HEK293 (cell line): ENCODE measurements around the gene CAMTA2.

Experiments used
- CTCF ChIA-PET: fragments of 350-600 bp; formaldehyde crosslinking; extraction: SDS; loops from one replicate; lab custom pipeline; 2021; ENCODE audit warnings: antibody characterized with exemption; lab: Yijun Ruan, JAX
- POLR2A ChIA-PET: fragments of 300-600 bp; formaldehyde crosslinking; extraction: SDS; loops from one replicate; lab custom pipeline; 2020; ENCODE audit warnings: antibody characterized with exemption, inconsistent platforms; lab: Yijun Ruan, JAX
- H3K27ac ChIP-seq: fragments of 200-500 bp; sonication (Bioruptor generic); 2 replicates; pipeline ENCODE4 v1.5.1; 2014; ENCODE audit warnings: low read depth, low read length, control low read depth, inconsistent platforms; ENCODE audit errors: extremely low read depth
- H3K36me3 ChIP-seq, 2 experiments: fragments of 200-500 bp in 1 of 2; sonication (Bioruptor generic) in 1 of 2; 1 replicate in 1 of 2; 2 replicates in 1 of 2; pipeline ENCODE4 v1.5.1; 2014 to 2017; ENCODE audit warnings: inconsistent platforms in 2 of 2, low read length in 2 of 2; ENCODE audit not compliant: control insufficient read depth in 2 of 2, insufficient read depth in 1 of 2
- H3K4me1 ChIP-seq: fragments of 200-500 bp; sonication (Bioruptor generic); 2 replicates; pipeline ENCODE4 v1.5.1; 2014; ENCODE audit warnings: mild to moderate bottlenecking, low read length, inconsistent platforms; ENCODE audit not compliant: control insufficient read depth, insufficient read depth
- H3K4me3 ChIP-seq: 2 replicates; pipeline ENCODE4 v1.5.1; 2011; ENCODE audit warnings: low read depth, mild to moderate bottlenecking, control low read depth, low read length, moderate library complexity
- H3K9me3 ChIP-seq: fragments of 200-500 bp; sonication (Bioruptor generic); 2 replicates; pipeline ENCODE4 v1.5.1; 2014; ENCODE audit warnings: low read depth, low read length, inconsistent platforms; ENCODE audit not compliant: control insufficient read depth, insufficient read depth
- GLIS2 ChIP-seq: fragments of 450-650 bp; formaldehyde crosslinking; IDR thresholded peaks from 2 replicates; pipeline ENCODE4 v1.5.1; 2016; ENCODE audit warnings: missing biosample characterization, missing genetic modification characterization
- HOXD13 ChIP-seq: sonication (generic); formaldehyde crosslinking; IDR thresholded peaks from 2 replicates; pipeline ENCODE4 v1.8.0; 2022; ENCODE audit warnings: missing genetic modification reagents, borderline replicate concordance
- KLF7 ChIP-seq: fragments of 450-650 bp; formaldehyde crosslinking; IDR thresholded peaks from 2 replicates; pipeline ENCODE4 v1.5.1; 2016; ENCODE audit warnings: missing biosample characterization, missing genetic modification characterization, borderline replicate concordance
- MEIS1 ChIP-seq: sonication (generic); formaldehyde crosslinking; IDR thresholded peaks from 2 replicates; pipeline ENCODE4 v1.8.1; 2022; ENCODE audit warnings: missing genetic modification reagents, mild to moderate bottlenecking, borderline replicate concordance
- SETDB1 ChIP-seq: IDR thresholded peaks from one replicate; pipeline ENCODE4 v1.6.1; 2017; ENCODE audit warnings: mild to moderate bottlenecking, low read length, moderate library complexity, mixed read lengths; ENCODE audit not compliant: insufficient read length
- SP7 ChIP-seq: fragments of 450-650 bp; formaldehyde crosslinking; IDR thresholded peaks from 2 replicates; pipeline ENCODE4 v1.5.1; 2016; ENCODE audit warnings: missing biosample characterization, missing genetic modification characterization
- TRIM28 ChIP-seq: IDR thresholded peaks from 2 replicates; pipeline ENCODE4 v1.6.1; 2011; ENCODE audit warnings: low read length, control low read depth, borderline replicate concordance
- ZBTB21 ChIP-seq: fragments of 450-650 bp; formaldehyde crosslinking; IDR thresholded peaks from 2 replicates; pipeline ENCODE4 v1.5.1; 2017; ENCODE audit warnings: missing biosample characterization, missing genetic modification characterization
- ZFP3 ChIP-seq: fragments of 450-650 bp; formaldehyde crosslinking; IDR thresholded peaks from 2 replicates; pipeline ENCODE4 v1.5.1; 2016; ENCODE audit warnings: low read depth, missing biosample characterization, missing genetic modification characterization
- ZIC2 ChIP-seq: fragments of 450-650 bp; formaldehyde crosslinking; IDR thresholded peaks from 2 replicates; pipeline ENCODE4 v1.5.1; 2016; ENCODE audit warnings: missing biosample characterization, missing genetic modification characterization
- ZNF174 ChIP-seq: fragments of 450-650 bp; formaldehyde crosslinking; IDR thresholded peaks from 2 replicates; pipeline ENCODE4 v1.5.0; 2017; ENCODE audit warnings: missing biosample characterization, mild to moderate bottlenecking, missing genetic modification characterization
- ZNF184 ChIP-seq: fragments of 450-650 bp; IDR thresholded peaks from 2 replicates; pipeline ENCODE4 v1.5.1; 2018; ENCODE audit warnings: missing biosample characterization, mild to moderate bottlenecking, missing genetic modification characterization
- ZNF221 ChIP-seq: fragments of 450-650 bp; formaldehyde crosslinking; IDR thresholded peaks from 2 replicates; pipeline ENCODE4 v1.5.1; 2017; ENCODE audit warnings: missing biosample characterization, missing genetic modification characterization, borderline replicate concordance
- ZNF302 ChIP-seq: fragments of 450-650 bp; formaldehyde crosslinking; IDR thresholded peaks from 2 replicates; pipeline ENCODE4 v1.5.1; 2016; ENCODE audit warnings: missing biosample characterization, missing genetic modification characterization, low read depth
- ZNF324 ChIP-seq: fragments of 450-650 bp; formaldehyde crosslinking; IDR thresholded peaks from 2 replicates; pipeline ENCODE4 v1.5.1; 2016; ENCODE audit warnings: missing biosample characterization, missing genetic modification characterization
- ZNF433 ChIP-seq: fragments of 450-650 bp; formaldehyde crosslinking; IDR thresholded peaks from 2 replicates; pipeline ENCODE4 v1.5.1; 2016; ENCODE audit warnings: missing biosample characterization, missing genetic modification characterization, low read depth
- ZNF510 ChIP-seq: fragments of 450-650 bp; formaldehyde crosslinking; IDR thresholded peaks from 2 replicates; pipeline ENCODE4 v1.5.1; 2018; ENCODE audit warnings: mild to moderate bottlenecking, missing genetic modification characterization, missing biosample characterization; ENCODE audit not compliant: insufficient replicate concordance
- ZNF548 ChIP-seq: fragments of 450-650 bp; formaldehyde crosslinking; IDR thresholded peaks from 2 replicates; pipeline ENCODE4 v1.5.1; 2016; ENCODE audit warnings: missing biosample characterization, missing genetic modification characterization
- ZNF623 ChIP-seq: fragments of 450-650 bp; formaldehyde crosslinking; IDR thresholded peaks from 2 replicates; pipeline ENCODE4 v1.5.1; 2016; ENCODE audit warnings: missing biosample characterization, missing genetic modification characterization
- ZNF626 ChIP-seq: fragments of 450-650 bp; sonication (Bioruptor Pico); formaldehyde crosslinking; IDR thresholded peaks from 2 replicates; pipeline ENCODE4 v1.5.1; 2018; ENCODE audit warnings: missing biosample characterization, missing genetic modification characterization, inconsistent platforms
- ZNF791 ChIP-seq: fragments of 450-650 bp; formaldehyde crosslinking; IDR thresholded peaks from 2 replicates; pipeline ENCODE4 v1.5.1; 2016; ENCODE audit warnings: missing biosample characterization, missing genetic modification characterization
- TF ChIP-seq, protein P1 (sequence below): fragments of 450-650 bp; formaldehyde crosslinking; IDR thresholded peaks from 2 replicates; pipeline ENCODE4 v1.5.1; 2016; ENCODE audit warnings: missing biosample characterization, missing genetic modification characterization
- TF ChIP-seq, protein P2 (sequence below): fragments of 450-650 bp; formaldehyde crosslinking; conservative IDR thresholded peaks from 2 replicates; pipeline ENCODE4 v1.5.1; 2016; ENCODE audit warnings: low read depth, missing biosample characterization, missing genetic modification characterization
- TF ChIP-seq, protein P3 (sequence below): fragments of 450-650 bp; formaldehyde crosslinking; optimal IDR thresholded peaks from 2 replicates; pipeline ENCODE3; 2016; ENCODE audit warnings: missing biosample characterization, mild to moderate bottlenecking, missing genetic modification characterization
- TF ChIP-seq, protein P4 (sequence below): sonication (generic); formaldehyde crosslinking; IDR thresholded peaks from 2 replicates; pipeline ENCODE4 v1.8.1; 2022; ENCODE audit warnings: mild to moderate bottlenecking, moderate library complexity, missing genetic modification reagents
- TF ChIP-seq, protein P5 (sequence below): fragments of 450-650 bp; formaldehyde crosslinking; IDR thresholded peaks from 2 replicates; pipeline ENCODE4 v1.5.1; 2016; ENCODE audit warnings: missing biosample characterization, missing genetic modification characterization

The CAMTA2 gene

DNA sequence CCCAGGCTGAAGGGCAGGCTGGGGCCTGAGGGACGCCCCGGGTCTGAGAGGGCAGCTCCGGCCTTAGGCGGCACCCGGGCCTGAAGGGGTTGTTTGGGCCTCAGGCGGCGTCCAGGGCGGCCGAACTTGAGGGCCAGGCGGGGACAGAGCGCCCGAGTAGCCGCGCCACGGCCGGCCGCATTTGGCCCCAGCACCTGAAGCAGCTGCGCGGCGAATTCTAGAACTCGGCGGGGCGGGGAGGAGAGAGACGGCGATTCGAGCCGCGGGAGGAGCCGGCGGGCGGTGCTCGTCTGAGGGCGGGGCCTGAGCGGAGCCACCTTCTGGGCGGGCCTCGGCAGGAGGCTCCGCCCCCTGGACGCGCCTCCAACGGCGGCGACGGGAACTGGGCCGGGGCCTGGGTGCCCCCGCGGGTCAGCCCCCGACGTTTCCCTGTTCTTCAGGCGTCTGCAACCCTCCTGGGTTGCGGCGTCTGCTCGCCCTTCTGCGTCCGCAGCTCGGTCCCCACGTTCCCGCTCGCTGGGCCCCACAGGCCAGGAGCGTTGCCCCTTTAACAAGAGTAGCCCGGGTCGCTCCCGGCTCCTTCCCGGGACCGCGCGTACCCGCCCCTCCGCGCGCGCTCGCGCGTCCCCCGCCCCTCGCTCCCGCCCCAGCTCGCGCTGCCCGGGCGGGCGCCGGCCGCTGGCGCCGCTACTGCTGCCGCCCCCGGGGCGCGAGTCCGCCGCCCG is 10.0 kb upstream of the CAMTA2 start, which contains the start of the genes INCA1 and KIF1C (continued):
- TF ChIP-seq ZNF626 (no peak), HOXD13 (CRISPR knock-in tag) (no peak), KLF7 (tag by site-specific recombination) (peak; percentile 14; the same call in 1 of the 2 replicates), ZFP3 (no peak), ZNF302 (tag by site-specific recombination) (no peak), ZNF623 (tag by site-specific recombination) (no peak), ZBTB21 (tag by site-specific recombination) (no peak), ZNF221 (no peak), GLIS2 (tag by site-specific recombination) (peak; percentile 93), ZNF184 (tag by site-specific recombination) (0 out of 2 replicates have a peak, but pooled peaks have one; percentile 61), ZNF510 (no peak), ZNF791 (tag by site-specific recombination) (no peak), SP7 (tag by site-specific recombination) (peak; percentile 45; the same call in 1 of the 2 replicates)
- TF ChIP-seq, protein P1, sequence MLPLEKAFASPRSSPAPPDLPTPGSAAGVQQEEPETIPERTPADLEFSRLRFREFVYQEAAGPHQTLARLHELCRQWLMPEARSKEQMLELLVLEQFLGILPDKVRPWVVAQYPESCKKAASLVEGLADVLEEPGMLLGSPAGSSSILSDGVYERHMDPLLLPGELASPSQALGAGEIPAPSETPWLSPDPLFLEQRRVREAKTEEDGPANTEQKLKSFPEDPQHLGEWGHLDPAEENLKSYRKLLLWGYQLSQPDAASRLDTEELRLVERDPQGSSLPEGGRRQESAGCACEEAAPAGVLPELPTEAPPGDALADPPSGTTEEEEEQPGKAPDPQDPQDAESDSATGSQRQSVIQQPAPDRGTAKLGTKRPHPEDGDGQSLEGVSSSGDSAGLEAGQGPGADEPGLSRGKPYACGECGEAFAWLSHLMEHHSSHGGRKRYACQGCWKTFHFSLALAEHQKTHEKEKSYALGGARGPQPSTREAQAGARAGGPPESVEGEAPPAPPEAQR (tag by site-specific recombination) = no peak

DNA sequence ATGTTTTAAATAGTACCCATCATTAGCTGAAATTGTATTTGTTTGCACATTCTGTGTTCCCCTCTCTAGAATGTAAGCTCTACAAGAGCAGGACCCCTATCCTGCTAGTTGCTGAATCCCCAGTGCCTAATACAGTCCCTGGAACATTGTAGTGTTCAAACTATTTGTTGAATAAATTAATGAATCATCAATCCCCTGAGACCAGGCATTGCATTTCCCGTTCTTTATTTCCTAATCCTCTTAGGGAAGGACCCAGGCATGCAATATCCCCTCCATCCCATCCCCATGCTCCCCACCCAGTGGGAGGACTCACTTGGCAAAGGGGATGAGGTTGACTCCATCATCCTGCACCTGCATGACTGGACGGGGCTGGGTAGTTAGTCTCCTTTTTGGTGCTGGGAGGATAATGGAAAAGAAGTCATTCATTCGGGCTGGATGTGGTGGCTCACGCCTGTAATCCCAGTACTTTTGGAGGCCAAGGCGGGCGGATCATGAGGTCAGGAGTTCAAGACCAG is 6.7 kb upstream of the CAMTA2 start:
- Histone ChIP-seq H3K4me3 (no peak overlapping the region), H3K4me1 (peaks cover 9% of the 10 kb centered on the region), H3K9me3 (no peaks in the 10 kb centered on the region), H3K36me3 (no peaks in the 10 kb centered on the region), H3K27ac (no peak overlapping the region)
- CTCF ChIA-PET = interaction anchor here (0.9 to 1.4 kb wide), 2 partner anchors 68 to 85 kb away, joined by 3 to 5 read pairs; no protein-coding TSS in a partner anchor
- POLR2A ChIA-PET = no interaction called here
- TF ChIP-seq ZNF324 (tag by site-specific recombination) = no peak
- no peak for TF ChIP-seq ZNF433 (tag by site-specific recombination)
- TF ChIP-seq, protein P2, sequence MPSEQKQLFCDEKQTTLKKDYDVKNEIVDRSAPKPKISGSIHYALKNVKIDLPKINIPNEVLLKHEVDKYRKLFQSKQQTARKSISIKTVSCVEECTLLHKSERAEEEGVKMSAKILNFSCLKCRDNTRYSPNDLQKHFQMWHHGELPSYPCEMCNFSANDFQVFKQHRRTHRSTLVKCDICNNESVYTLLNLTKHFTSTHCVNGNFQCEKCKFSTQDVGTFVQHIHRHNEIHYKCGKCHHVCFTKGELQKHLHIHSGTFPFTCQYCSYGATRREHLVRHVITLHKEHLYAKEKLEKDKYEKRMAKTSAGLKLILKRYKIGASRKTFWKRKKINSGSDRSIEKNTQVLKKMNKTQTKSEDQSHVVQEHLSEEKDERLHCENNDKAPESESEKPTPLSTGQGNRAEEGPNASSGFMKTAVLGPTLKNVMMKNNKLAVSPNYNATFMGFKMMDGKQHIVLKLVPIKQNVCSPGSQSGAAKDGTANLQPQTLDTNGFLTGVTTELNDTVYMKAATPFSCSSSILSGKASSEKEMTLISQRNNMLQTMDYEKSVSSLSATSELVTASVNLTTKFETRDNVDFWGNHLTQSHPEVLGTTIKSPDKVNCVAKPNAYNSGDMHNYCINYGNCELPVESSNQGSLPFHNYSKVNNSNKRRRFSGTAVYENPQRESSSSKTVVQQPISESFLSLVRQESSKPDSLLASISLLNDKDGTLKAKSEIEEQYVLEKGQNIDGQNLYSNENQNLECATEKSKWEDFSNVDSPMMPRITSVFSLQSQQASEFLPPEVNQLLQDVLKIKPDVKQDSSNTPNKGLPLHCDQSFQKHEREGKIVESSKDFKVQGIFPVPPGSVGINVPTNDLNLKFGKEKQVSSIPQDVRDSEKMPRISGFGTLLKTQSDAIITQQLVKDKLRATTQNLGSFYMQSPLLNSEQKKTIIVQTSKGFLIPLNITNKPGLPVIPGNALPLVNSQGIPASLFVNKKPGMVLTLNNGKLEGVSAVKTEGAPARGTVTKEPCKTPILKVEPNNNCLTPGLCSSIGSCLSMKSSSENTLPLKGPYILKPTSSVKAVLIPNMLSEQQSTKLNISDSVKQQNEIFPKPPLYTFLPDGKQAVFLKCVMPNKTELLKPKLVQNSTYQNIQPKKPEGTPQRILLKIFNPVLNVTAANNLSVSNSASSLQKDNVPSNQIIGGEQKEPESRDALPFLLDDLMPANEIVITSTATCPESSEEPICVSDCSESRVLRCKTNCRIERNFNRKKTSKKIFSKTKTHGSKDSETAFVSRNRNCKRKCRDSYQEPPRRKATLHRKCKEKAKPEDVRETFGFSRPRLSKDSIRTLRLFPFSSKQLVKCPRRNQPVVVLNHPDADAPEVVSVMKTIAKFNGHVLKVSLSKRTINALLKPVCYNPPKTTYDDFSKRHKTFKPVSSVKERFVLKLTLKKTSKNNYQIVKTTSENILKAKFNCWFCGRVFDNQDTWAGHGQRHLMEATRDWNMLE (tag by site-specific recombination) = no peak
- TF ChIP-seq ZNF548 (tag by site-specific recombination) = no peak
- no peak for TF ChIP-seq ZNF174 (tag by site-specific recombination)
- TF ChIP-seq SETDB1 = no peak
- TF ChIP-seq, protein P3, sequence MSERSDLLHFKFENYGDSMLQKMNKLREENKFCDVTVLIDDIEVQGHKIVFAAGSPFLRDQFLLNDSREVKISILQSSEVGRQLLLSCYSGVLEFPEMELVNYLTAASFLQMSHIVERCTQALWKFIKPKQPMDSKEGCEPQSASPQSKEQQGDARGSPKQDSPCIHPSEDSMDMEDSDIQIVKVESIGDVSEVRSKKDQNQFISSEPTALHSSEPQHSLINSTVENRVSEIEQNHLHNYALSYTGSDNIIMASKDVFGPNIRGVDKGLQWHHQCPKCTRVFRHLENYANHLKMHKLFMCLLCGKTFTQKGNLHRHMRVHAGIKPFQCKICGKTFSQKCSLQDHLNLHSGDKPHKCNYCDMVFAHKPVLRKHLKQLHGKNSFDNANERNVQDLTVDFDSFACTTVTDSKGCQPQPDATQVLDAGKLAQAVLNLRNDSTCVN (tag by site-specific recombination) = no peak
- TF ChIP-seq MEIS1 = no peak
- no peak for TF ChIP-seq TRIM28
- TF ChIP-seq ZIC2 (tag by site-specific recombination) = no peak
- TF ChIP-seq, protein P4, sequence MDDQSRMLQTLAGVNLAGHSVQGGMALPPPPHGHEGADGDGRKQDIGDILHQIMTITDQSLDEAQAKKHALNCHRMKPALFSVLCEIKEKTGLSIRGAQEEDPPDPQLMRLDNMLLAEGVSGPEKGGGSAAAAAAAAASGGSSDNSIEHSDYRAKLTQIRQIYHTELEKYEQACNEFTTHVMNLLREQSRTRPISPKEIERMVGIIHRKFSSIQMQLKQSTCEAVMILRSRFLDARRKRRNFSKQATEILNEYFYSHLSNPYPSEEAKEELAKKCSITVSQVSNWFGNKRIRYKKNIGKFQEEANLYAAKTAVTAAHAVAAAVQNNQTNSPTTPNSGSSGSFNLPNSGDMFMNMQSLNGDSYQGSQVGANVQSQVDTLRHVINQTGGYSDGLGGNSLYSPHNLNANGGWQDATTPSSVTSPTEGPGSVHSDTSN (CRISPR knock-in tag) = no peak
- TF ChIP-seq, protein P5, sequence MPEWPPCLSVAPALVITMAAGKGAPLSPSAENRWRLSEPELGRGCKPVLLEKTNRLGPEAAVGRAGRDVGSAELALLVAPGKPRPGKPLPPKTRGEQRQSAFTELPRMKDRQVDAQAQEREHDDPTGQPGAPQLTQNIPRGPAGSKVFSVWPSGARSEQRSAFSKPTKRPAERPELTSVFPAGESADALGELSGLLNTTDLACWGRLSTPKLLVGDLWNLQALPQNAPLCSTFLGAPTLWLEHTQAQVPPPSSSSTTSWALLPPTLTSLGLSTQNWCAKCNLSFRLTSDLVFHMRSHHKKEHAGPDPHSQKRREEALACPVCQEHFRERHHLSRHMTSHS (tag by site-specific recombination) = no peak
